Mesothelial cell of epicardium (in vitro differentiated cells): ENCODE results near the gene PCSK9. TPM values are rescaled to one million over a fixed set of nuclear protein-coding genes. Genes with fewer than 3 reads are reported as not detected.

Source experiments
- DNase-seq, 2 experiments: peaks; one replicate each; pipeline ENCODE4 v3.0.0; 2021; ENCODE audit warnings: low spot score in 2 of 2; ENCODE audit not compliant: unreplicated experiment in 2 of 2
- H3K27ac Mint-ChIP-seq: 2 replicates; pipeline ENCODE4 v1.8.0; 2021; ENCODE audit warnings: mixed read lengths
- H3K27me3 Mint-ChIP-seq: 2 replicates; pipeline ENCODE4 v1.8.0; 2021; ENCODE audit warnings: low read depth, mixed read lengths
- H3K36me3 Mint-ChIP-seq: 2 replicates; pipeline ENCODE4 v1.8.0; 2021; ENCODE audit warnings: mixed read lengths
- H3K4me1 Mint-ChIP-seq: 2 replicates; pipeline ENCODE4 v1.8.0; 2021; ENCODE audit warnings: mixed read lengths
- H3K4me3 Mint-ChIP-seq: 2 replicates; pipeline ENCODE4 v1.8.0; 2021; ENCODE audit warnings: mild to moderate bottlenecking, moderate library complexity, mixed read lengths
- H3K9me3 Mint-ChIP-seq: 2 replicates; pipeline ENCODE4 v1.8.0; 2021; ENCODE audit warnings: mixed read lengths
- CTCF ChIP-seq: fragments of 200-600 bp; sonication (generic); IDR thresholded peaks from one replicate; pipeline ENCODE4 v1.5.0; 2021; ENCODE audit warnings: antibody characterized with exemption; ENCODE audit not compliant: unreplicated experiment
- total RNA-seq: library from RNA; stranded (reverse); gene quantifications from 3 replicates; pipeline ENCODE4 v1.2.1, GENCODE V29; 2021

The PCSK9 gene
- total RNA-seq, 1 donor from 2014 or later = 1.6 TPM

- H3K4me3 Mint-ChIP-seq = no peak overlapping the region
- no peak for DNase-seq
- no peaks in the 10 kb centered on the region for H3K9me3 Mint-ChIP-seq
- no peak for TF ChIP-seq CTCF
- H3K36me3 Mint-ChIP-seq = peaks cover 14% of the 10 kb centered on the region
- no peak overlapping the region for H3K27ac Mint-ChIP-seq
- no peaks in the 10 kb centered on the region for H3K27me3 Mint-ChIP-seq
- H3K4me1 Mint-ChIP-seq = peaks cover 5% of the 10 kb centered on the region
These were observed 23.6 kb downstream of the PCSK9 start for GRCh38 chr1:55062801-55063576.

- no peaks in the 10 kb centered on the region for H3K27me3 Mint-ChIP-seq
- H3K36me3 Mint-ChIP-seq = peaks cover 15% of the 10 kb centered on the region
- DNase-seq = no peak
- no peak for TF ChIP-seq CTCF
- H3K4me3 Mint-ChIP-seq = no peak overlapping the region
- H3K27ac Mint-ChIP-seq = no peak overlapping the region
- no peaks in the 10 kb centered on the region for H3K9me3 Mint-ChIP-seq
- peaks cover 5% of the 10 kb centered on the region for H3K4me1 Mint-ChIP-seq
These were observed 24.2 kb downstream of the PCSK9 start for GRCh38 chr1:55063577-55063942.

- TF ChIP-seq CTCF = no peak
- Mint-ChIP-seq H3K4me3 (no peak overlapping the region), H3K4me1 (peaks cover 5% of the 10 kb centered on the region), H3K9me3 (no peaks in the 10 kb centered on the region), H3K27ac (no peak overlapping the region), H3K27me3 (no peaks in the 10 kb centered on the region), H3K36me3 (peaks cover 21% of the 10 kb centered on the region)
- no peak for DNase-seq
These were observed 24.8 kb downstream of the PCSK9 start for GRCh38 chr1:55064071-55064581.

- Mint-ChIP-seq H3K4me3 (no peak overlapping the region), H3K4me1 (peaks cover 5% of the 10 kb centered on the region), H3K36me3 (peaks cover 22% of the 10 kb centered on the region), H3K9me3 (no peaks in the 10 kb centered on the region), H3K27ac (no peak overlapping the region), H3K27me3 (no peaks in the 10 kb centered on the region)
- DNase-seq = no peak
- no peak for TF ChIP-seq CTCF
These were observed 25.5 kb downstream of the PCSK9 start for GRCh38 chr1:55064861-55065263.

GRCh38 chr1:55065648-55066047, 26.3 kb downstream of the PCSK9 start:
- peaks cover 30% of the 10 kb centered on the region for H3K36me3 Mint-ChIP-seq

More at GRCh38 chr1:55065648-55066047, 26.3 kb downstream of the PCSK9 start:
- Mint-ChIP-seq H3K4me1 (peaks cover 5% of the 10 kb centered on the region), H3K27me3 (no peaks in the 10 kb centered on the region), H3K9me3 (no peaks in the 10 kb centered on the region), H3K4me3 (no peak overlapping the region), H3K27ac (no peak overlapping the region)
- no peak for TF ChIP-seq CTCF
- DNase-seq = no peak
